ENCODE data around the gene KCNJ6. TPM values are rescaled to one million over a fixed set of nuclear protein-coding genes. Genes with fewer than 3 reads are reported as not detected.
"Not testable (repeated sequence)": the region's sequence is repeated elsewhere in the genome, so short reads cannot be mapped to it uniquely, and the experiment has no call there.

KCNJ6 gene
- polyA plus RNA-seq, 1 of the 3 experiments (the other 2 are of a cell fraction) = not detected

GRCh38 chr21:37593015-37593414, 323.2 kb downstream of the KCNJ6 start:
- H3K9me3 ChIP-seq = no peaks in the 10 kb centered on the region
- ChIA-PET POLR2A (no interaction called here), CTCF (no interaction called here)
- H4K20me1 ChIP-seq (ENCODE audit: insufficient read depth) = no peaks in the 10 kb centered on the region
- no peaks in the 10 kb centered on the region for H3F3A ChIP-seq (replicated peaks; ENCODE audit: insufficient read depth)
- WGBS (ENCODE audit: low lambda C conversion rate) = 95% methylated on average over 5 of the region's 5 CpGs
- H3K4me3 ChIP-seq (ENCODE audit: low read depth in 2 of 2, low read length in 1 of 2) = no peak overlapping the region
- no peak for DNase-seq
- no peaks in the 10 kb centered on the region; the same call in 1 of the 2 replicates for H3K27me3 ChIP-seq (ENCODE audit: insufficient read depth)
- H2AFZ ChIP-seq (ENCODE audit: low read depth) = no peak overlapping the region
- H3K4me1 ChIP-seq (ENCODE audit: control insufficient read depth in 1 of 2, insufficient read depth in 2 of 2, low read depth in 1 of 2, low read length in 1 of 2) = no peaks in the 10 kb centered on the region
- no peaks in the 10 kb centered on the region for H3K9me2 ChIP-seq
- H3K9ac ChIP-seq = no peak overlapping the region
- H3K79me2 ChIP-seq (ENCODE audit: insufficient read depth) = no peaks in the 10 kb centered on the region
- no peak overlapping the region for H3K27ac ChIP-seq (ENCODE audit: low read depth in 2 of 2, low read length in 1 of 2)
- H3K36me3 ChIP-seq (replicated peaks in 1 of 2; ENCODE audit: control insufficient read depth in 1 of 2, insufficient read depth in 2 of 2, low read length in 1 of 2) = no peaks in the 10 kb centered on the region
- no peak overlapping the region for H3K4me2 ChIP-seq
- TF ChIP-seq RXRA (IDR thresholded peaks at IDR 0.05; ENCODE audit: borderline replicate concordance, low read depth) = no peak
- no peak for TF ChIP-seq SMC3 (IDR thresholded peaks at IDR 0.05; ENCODE audit: low read depth, low read length)
- TF ChIP-seq TAF1 (IDR thresholded peaks at IDR 0.05; ENCODE audit: borderline replicate concordance, low read depth, low read length) = no peak

- no peak for DNase-seq
- Histone ChIP-seq H3K36me3 (replicated peaks in 1 of 2; ENCODE audit: control insufficient read depth in 1 of 2, insufficient read depth in 2 of 2, low read length in 1 of 2) (no peaks in the 10 kb centered on the region), H3K4me2 (no peak overlapping the region), H3K9ac (no peak overlapping the region), H3K27me3 (ENCODE audit: insufficient read depth) (no peaks in the 10 kb centered on the region; the same call in 1 of the 2 replicates), H3F3A (replicated peaks; ENCODE audit: insufficient read depth) (no peaks in the 10 kb centered on the region), H3K9me2 (no peaks in the 10 kb centered on the region), H3K27ac (ENCODE audit: low read depth in 2 of 2, low read length in 1 of 2) (no peak overlapping the region), H3K4me3 (ENCODE audit: low read depth in 2 of 2, low read length in 1 of 2) (no peak overlapping the region), H3K9me3 (no peaks in the 10 kb centered on the region), H3K4me1 (ENCODE audit: control insufficient read depth in 1 of 2, insufficient read depth in 2 of 2, low read depth in 1 of 2, low read length in 1 of 2) (no peaks in the 10 kb centered on the region), H2AFZ (ENCODE audit: low read depth) (no peak overlapping the region), H3K79me2 (ENCODE audit: insufficient read depth) (no peaks in the 10 kb centered on the region), H4K20me1 (ENCODE audit: insufficient read depth) (no peaks in the 10 kb centered on the region)
- ChIA-PET CTCF (no interaction called here), POLR2A (no interaction called here)
- 45% methylated on average over 3 of the region's 4 CpGs for WGBS (ENCODE audit: low lambda C conversion rate)
- TF ChIP-seq TAF1 (IDR thresholded peaks at IDR 0.05; ENCODE audit: borderline replicate concordance, low read depth, low read length) (no peak), MAX (IDR thresholded peaks at IDR 0.05; ENCODE audit: low read depth) (no peak), RXRA (IDR thresholded peaks at IDR 0.05; ENCODE audit: borderline replicate concordance, low read depth) (no peak), TCF12 (IDR thresholded peaks at IDR 0.05) (no peak), ELF1 (IDR thresholded peaks at IDR 0.05) (no peak), EZH2phosphoT487 (IDR thresholded peaks at IDR 0.05; ENCODE audit: borderline replicate concordance, low read depth) (no peak), FOSL2 (IDR thresholded peaks at IDR 0.05; ENCODE audit: borderline replicate concordance, low read depth) (no peak), MEF2A (IDR thresholded peaks at IDR 0.05; ENCODE audit: borderline replicate concordance, low read depth) (no peak), JUND (IDR thresholded peaks at IDR 0.05) (no peak), POLR2AphosphoS5 (IDR thresholded peaks at IDR 0.05; ENCODE audit: low read depth, low read length) (no peak), CHD2 (IDR thresholded peaks at IDR 0.05; ENCODE audit: low read length, partially characterized antibody) (no peak), TEAD4 (IDR thresholded peaks at IDR 0.05; ENCODE audit: borderline replicate concordance, insufficient read depth) (no peak)
- TF ChIP-seq, protein P1, sequence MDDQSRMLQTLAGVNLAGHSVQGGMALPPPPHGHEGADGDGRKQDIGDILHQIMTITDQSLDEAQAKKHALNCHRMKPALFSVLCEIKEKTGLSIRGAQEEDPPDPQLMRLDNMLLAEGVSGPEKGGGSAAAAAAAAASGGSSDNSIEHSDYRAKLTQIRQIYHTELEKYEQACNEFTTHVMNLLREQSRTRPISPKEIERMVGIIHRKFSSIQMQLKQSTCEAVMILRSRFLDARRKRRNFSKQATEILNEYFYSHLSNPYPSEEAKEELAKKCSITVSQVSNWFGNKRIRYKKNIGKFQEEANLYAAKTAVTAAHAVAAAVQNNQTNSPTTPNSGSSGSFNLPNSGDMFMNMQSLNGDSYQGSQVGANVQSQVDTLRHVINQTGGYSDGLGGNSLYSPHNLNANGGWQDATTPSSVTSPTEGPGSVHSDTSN (IDR thresholded peaks at IDR 0.05) = no peak
- TF ChIP-seq, protein P2, sequence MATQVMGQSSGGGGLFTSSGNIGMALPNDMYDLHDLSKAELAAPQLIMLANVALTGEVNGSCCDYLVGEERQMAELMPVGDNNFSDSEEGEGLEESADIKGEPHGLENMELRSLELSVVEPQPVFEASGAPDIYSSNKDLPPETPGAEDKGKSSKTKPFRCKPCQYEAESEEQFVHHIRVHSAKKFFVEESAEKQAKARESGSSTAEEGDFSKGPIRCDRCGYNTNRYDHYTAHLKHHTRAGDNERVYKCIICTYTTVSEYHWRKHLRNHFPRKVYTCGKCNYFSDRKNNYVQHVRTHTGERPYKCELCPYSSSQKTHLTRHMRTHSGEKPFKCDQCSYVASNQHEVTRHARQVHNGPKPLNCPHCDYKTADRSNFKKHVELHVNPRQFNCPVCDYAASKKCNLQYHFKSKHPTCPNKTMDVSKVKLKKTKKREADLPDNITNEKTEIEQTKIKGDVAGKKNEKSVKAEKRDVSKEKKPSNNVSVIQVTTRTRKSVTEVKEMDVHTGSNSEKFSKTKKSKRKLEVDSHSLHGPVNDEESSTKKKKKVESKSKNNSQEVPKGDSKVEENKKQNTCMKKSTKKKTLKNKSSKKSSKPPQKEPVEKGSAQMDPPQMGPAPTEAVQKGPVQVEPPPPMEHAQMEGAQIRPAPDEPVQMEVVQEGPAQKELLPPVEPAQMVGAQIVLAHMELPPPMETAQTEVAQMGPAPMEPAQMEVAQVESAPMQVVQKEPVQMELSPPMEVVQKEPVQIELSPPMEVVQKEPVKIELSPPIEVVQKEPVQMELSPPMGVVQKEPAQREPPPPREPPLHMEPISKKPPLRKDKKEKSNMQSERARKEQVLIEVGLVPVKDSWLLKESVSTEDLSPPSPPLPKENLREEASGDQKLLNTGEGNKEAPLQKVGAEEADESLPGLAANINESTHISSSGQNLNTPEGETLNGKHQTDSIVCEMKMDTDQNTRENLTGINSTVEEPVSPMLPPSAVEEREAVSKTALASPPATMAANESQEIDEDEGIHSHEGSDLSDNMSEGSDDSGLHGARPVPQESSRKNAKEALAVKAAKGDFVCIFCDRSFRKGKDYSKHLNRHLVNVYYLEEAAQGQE (IDR thresholded peaks at IDR 0.05; ENCODE audit: low read depth, low read length) = no peak
Observed at GRCh38 chr21:37592496-37592895, 323.8 kb downstream of the KCNJ6 start.

DNA sequence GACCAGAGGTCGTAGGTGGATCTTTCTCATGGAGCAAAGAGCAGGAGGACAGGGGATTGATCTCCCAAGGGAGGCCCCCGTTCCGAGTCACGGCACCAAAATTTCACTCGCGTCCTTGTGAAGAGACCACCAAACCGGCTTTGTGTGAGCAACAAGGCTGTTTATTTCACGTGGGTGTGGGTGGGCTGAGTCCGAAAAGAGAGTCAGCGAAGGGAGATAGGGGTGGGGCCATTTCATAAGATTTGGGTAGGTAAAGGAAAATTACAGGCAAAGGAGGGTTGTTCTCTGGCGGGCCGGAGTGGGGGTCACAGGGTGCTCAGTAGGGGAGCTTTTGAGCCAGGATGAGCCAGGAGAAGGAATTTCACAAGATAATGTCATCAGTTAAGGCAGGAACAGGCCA, 324.3 kb downstream of the KCNJ6 start:
- H2AFZ ChIP-seq (ENCODE audit: low read depth); H3K4me2 ChIP-seq; H3K9me3 ChIP-seq; H3K27me3 ChIP-seq (ENCODE audit: insufficient read depth); H4K20me1 ChIP-seq (ENCODE audit: insufficient read depth); H3K4me1 ChIP-seq (ENCODE audit: control insufficient read depth in 1 of 2, insufficient read depth in 2 of 2, low read depth in 1 of 2, low read length in 1 of 2); CTCF ChIA-PET; DNase-seq; H3K27ac ChIP-seq (ENCODE audit: low read depth in 2 of 2, low read length in 1 of 2); H3F3A ChIP-seq (replicated peaks; ENCODE audit: insufficient read depth); H3K4me3 ChIP-seq (ENCODE audit: low read depth in 2 of 2, low read length in 1 of 2); H3K79me2 ChIP-seq (ENCODE audit: insufficient read depth); POLR2A ChIA-PET; H3K9ac ChIP-seq; H3K9me2 ChIP-seq; H3K36me3 ChIP-seq (replicated peaks in 1 of 2; ENCODE audit: control insufficient read depth in 1 of 2, insufficient read depth in 2 of 2, low read length in 1 of 2): not testable (repeated sequence)
- 81% methylated on average over 12 of the region's 12 CpGs for WGBS (ENCODE audit: low lambda C conversion rate)
